OCI-LY3 (cell line): ENCODE data around the gene FRYL.

Experiments
- H2AFZ ChIP-seq: fragments of 200-600, 300-600 bp; shearing (Covaris generic); 2 replicates; pipeline ENCODE4 v1.6.0; 2014; ENCODE audit warnings: antibody characterized with exemption, low read depth, low read length
- H3K27ac ChIP-seq: fragments of 200-600, 300-600 bp; sonication (generic); 2 replicates; pipeline ENCODE4 v1.5.1; 2014; ENCODE audit warnings: mild to moderate bottlenecking, low read length, moderate library complexity, mixed read lengths
- H3K27me3 ChIP-seq: fragments of 200-600, 300-600 bp; sonication (generic); 2 replicates; pipeline ENCODE4 v1.6.1; 2014; ENCODE audit warnings: low read depth, low read length, mixed read lengths
- H3K36me3 ChIP-seq: fragments of 200-600, 300-600 bp; sonication (generic); replicated peaks from 2 replicates; pipeline ENCODE3; 2014; ENCODE audit warnings: low read depth, low read length, mixed read lengths
- H3K4me1 ChIP-seq: fragments of 300-600, 200-600 bp; sonication (generic); 2 replicates; pipeline ENCODE4 v1.6.1; 2014; ENCODE audit warnings: low read length, mixed read lengths
- H3K4me2 ChIP-seq: fragments of 200-600, 300-600 bp; sonication (generic); 2 replicates; pipeline ENCODE4 v1.6.1; 2014; ENCODE audit warnings: low read length, mixed read lengths
- H3K4me3 ChIP-seq: fragments of 300-600, 200-600 bp; sonication (generic); 2 replicates; pipeline ENCODE4 v1.5.1; 2014; ENCODE audit warnings: antibody characterized with exemption, mild to moderate bottlenecking, low read length, moderate library complexity
- H3K79me2 ChIP-seq: fragments of 300-600, 200-600 bp; shearing (Covaris generic); 2 replicates; pipeline ENCODE4 v1.6.1; 2014; ENCODE audit warnings: mild to moderate bottlenecking, low read length, mixed read lengths
- H3K9ac ChIP-seq: fragments of 300-600, 200-600 bp; shearing (Covaris generic); 2 replicates; pipeline ENCODE4 v1.6.0; 2014; ENCODE audit warnings: mild to moderate bottlenecking, low read length, moderate library complexity
- H3K9me3 ChIP-seq: fragments of 200-600, 300-600 bp; shearing (Covaris generic); 2 replicates; pipeline ENCODE4 v1.6.1; 2014; ENCODE audit warnings: low read length, mixed read lengths; ENCODE audit not compliant: insufficient read depth
- H4K20me1 ChIP-seq: fragments of 200-600, 300-600 bp; sonication (generic); 2 replicates; pipeline ENCODE4 v1.6.1; 2016; ENCODE audit warnings: low read length, mixed read lengths; ENCODE audit not compliant: insufficient read depth
- CTCF ChIP-seq: fragments of 200-600, 300-600 bp; sonication (generic); IDR thresholded peaks from 2 replicates; pipeline ENCODE4 v1.5.1; 2014; ENCODE audit warnings: antibody characterized with exemption, low read length, low read depth
- EZH2phosphoT487 ChIP-seq: fragments of 200-600 bp; shearing (Covaris generic); IDR thresholded peaks from 2 replicates; pipeline ENCODE4 v1.6.1; 2018; ENCODE audit warnings: antibody characterized with exemption, mixed run types, low read depth

FRYL gene

GRCh38 chr4:48694824-48695223 is 85.3 kb downstream of the FRYL start:
- Histone ChIP-seq H3K4me1 (no peaks in the 10 kb centered on the region), H3K9me3 (no peaks in the 10 kb centered on the region), H4K20me1 (peaks cover 24% of the 10 kb centered on the region), H3K27me3 (no peaks in the 10 kb centered on the region), H3K36me3 (no peaks in the 10 kb centered on the region), H3K4me3 (no peak overlapping the region), H2AFZ (no peak overlapping the region), H3K27ac (no peak overlapping the region), H3K4me2 (no peak overlapping the region), H3K79me2 (peaks cover 21% of the 10 kb centered on the region; the same call in 1 of the 2 replicates), H3K9ac (no peak overlapping the region)
- TF ChIP-seq EZH2phosphoT487: no peak
- TF ChIP-seq CTCF: no peak

- H2AFZ ChIP-seq: no peak overlapping the region
- H3K27ac ChIP-seq: no peak overlapping the region
- peaks cover 21% of the 10 kb centered on the region; the same call in 1 of the 2 replicates for H3K79me2 ChIP-seq
- TF ChIP-seq CTCF (no peak), EZH2phosphoT487 (no peak)
- no peaks in the 10 kb centered on the region for H3K36me3 ChIP-seq
- H3K4me2 ChIP-seq: no peak overlapping the region
- no peaks in the 10 kb centered on the region for H3K4me1 ChIP-seq
- no peak overlapping the region for H3K4me3 ChIP-seq
- peaks cover 26% of the 10 kb centered on the region for H4K20me1 ChIP-seq
- H3K9ac ChIP-seq: no peak overlapping the region
- no peaks in the 10 kb centered on the region for H3K27me3 ChIP-seq
- no peaks in the 10 kb centered on the region for H3K9me3 ChIP-seq
Observed at GRCh38 chr4:48693856-48694574, 86.1 kb downstream of the FRYL start.

GRCh38 chr4:48692897-48693296 is 87.2 kb downstream of the FRYL start:
- Histone ChIP-seq H3K4me1 (no peaks in the 10 kb centered on the region), H4K20me1 (peaks cover 18% of the 10 kb centered on the region), H3K9ac (no peak overlapping the region), H3K27me3 (no peaks in the 10 kb centered on the region), H3K4me3 (no peak overlapping the region), H3K4me2 (no peak overlapping the region), H3K9me3 (no peaks in the 10 kb centered on the region), H3K27ac (no peak overlapping the region), H2AFZ (no peak overlapping the region), H3K79me2 (peaks cover 17% of the 10 kb centered on the region; the same call in 1 of the 2 replicates), H3K36me3 (no peaks in the 10 kb centered on the region)
- TF ChIP-seq EZH2phosphoT487 (no peak), CTCF (no peak)

- TF ChIP-seq CTCF (no peak), EZH2phosphoT487 (no peak)
- peaks cover 17% of the 10 kb centered on the region; the same call in 1 of the 2 replicates for H3K79me2 ChIP-seq
- no peaks in the 10 kb centered on the region for H3K9me3 ChIP-seq
- no peaks in the 10 kb centered on the region for H3K36me3 ChIP-seq
- H4K20me1 ChIP-seq: peaks cover 19% of the 10 kb centered on the region
- H3K27me3 ChIP-seq: no peaks in the 10 kb centered on the region
- no peak overlapping the region for H3K27ac ChIP-seq
- no peak overlapping the region for H2AFZ ChIP-seq
- H3K9ac ChIP-seq: no peak overlapping the region
- H3K4me2 ChIP-seq: no peak overlapping the region
- no peaks in the 10 kb centered on the region for H3K4me1 ChIP-seq
- no peak overlapping the region for H3K4me3 ChIP-seq
Observed at GRCh38 chr4:48692044-48692443, 88.0 kb downstream of the FRYL start.
